ENCODE data around the gene CAMTA1.

CAMTA1 gene

DNA sequence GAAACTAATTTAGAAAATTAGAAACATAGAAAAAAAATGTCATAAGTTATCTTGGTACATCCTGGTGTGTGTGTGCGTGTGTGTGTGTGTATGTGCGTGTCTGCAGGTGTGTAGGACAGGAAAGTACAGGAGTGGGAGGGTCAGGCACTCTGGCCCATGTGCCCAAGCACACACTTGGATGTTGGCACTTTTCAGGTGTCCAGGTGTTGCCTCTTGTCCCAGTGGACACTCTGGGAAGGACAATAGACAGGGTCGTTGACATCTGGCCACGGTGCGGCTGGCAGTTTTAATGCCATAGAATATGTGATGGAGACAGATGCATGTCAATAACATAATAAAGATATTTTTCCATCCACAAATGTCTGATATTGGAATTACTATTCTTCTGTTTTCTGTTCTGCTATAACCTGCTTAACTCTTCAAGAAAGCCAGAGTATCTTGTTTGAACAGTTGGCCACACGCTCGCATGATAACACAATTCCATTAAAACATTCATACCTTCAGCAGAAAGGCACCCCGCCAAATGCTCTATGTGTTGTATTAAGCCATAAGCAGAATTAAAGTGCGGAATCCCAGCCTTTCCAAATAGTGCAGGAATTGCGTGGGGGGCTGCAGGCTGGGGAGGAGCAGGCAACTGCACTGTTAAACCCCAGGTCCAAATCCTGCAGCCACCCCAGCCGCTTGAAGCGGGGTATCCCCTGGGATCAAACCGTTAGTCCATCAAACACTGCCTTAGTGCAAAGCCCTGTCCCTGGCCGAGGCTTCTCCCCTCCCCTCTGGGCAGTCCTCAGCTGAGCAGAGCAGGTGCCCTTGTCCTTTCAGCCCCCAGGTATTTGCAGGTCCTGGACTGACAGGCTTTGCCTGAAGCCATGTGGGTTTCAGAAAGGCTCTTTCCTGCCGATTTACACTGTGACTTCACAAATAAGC, 390.0 kb downstream of the CAMTA1 start:
- DNase-seq, result no peak

DNA sequence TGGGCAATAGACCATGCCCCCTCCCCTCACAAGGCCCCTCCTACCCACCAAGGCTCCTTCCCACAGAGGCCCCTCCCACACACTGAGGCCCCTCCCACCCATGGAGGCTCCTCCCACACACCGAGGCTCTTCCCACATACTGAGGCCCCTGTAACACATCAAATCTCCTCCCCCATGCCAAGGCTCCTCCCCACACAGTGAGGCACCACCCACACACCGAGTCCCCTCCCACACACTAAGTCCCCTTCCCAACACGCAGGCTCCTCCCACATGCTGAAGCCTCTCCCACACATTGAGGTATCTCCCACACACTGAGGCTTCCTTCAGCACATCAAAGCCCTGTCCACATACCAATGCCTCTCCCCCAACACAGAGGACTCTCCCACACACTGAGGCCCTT, 391.8 kb downstream of the CAMTA1 start:
- no peak for DNase-seq

- DNase-seq, result no peak
Observed at GRCh38 chr1:7177438-7178146, 392.3 kb downstream of the CAMTA1 start.

GRCh38 chr1:7178336-7178735, 393.1 kb downstream of the CAMTA1 start:
- DNase-seq, result no peak

DNA sequence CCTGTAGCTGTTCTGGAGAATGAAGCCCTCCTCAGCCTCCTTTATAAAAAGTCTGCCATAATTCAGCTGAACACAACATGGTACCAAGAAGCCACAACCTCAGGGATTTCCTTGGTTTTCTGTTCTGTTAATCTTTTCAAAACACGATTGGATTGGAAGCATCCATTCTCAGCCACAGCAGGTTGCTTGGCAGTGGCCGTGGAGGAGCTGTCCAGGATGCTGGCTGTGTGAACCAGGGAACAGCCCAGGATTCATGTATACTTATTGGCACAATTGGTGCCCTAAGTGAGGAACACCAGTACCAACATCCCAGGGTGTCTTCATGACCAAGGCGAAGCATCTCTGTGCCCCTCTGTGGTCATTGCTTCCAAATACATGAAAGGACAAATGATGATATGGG, 393.5 kb downstream of the CAMTA1 start:
- DNase-seq, result no peak

- no peak for DNase-seq
Observed at GRCh38 chr1:7185721-7186120, 400.5 kb downstream of the CAMTA1 start.

- DNase-seq, result no peak
Observed at GRCh38 chr1:7186382-7187111, 401.3 kb downstream of the CAMTA1 start.

- DNase-seq, result no peak
Observed at GRCh38 chr1:7187112-7187493, 401.8 kb downstream of the CAMTA1 start.

DNA sequence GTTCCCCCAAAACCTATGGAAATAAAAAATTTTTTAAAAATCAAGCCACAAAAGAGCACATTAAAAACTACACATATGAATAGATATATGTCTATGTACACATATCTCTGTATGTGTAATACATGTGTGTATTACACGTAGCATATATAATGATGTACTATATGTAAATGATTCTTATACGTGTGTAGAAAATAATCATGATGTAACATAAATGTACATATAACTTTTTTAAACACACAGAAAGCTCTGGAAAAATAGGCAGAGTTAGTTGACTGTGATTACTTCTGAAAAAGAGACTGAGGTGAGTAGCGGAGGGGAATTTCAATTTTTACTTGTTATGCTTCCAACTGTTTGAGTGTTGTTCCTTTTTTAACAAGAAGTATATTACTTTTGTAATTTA, 405.0 kb downstream of the CAMTA1 start:
- DNase-seq, result no peak

DNA sequence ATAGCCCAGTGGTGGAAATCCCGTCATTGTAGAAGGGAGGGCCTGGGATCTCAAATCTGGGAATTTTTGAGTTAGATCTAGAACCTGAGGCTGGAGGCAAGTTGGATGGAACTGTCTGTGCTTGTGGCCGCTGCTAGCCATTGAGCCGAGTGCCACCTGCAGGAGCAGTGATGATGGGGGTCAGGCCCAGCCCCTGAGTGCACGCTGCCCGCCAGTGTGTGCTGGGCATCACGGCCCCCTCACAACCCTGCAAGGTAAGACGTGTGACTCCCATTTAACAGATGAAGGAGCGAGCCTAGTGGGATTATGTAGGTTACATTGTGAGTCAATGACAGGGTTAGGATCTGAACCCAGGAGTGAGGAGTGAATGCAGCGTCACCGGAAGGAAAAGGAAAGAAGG, 407.2 kb downstream of the CAMTA1 start:
- DNase-seq, result no peak

DNA sequence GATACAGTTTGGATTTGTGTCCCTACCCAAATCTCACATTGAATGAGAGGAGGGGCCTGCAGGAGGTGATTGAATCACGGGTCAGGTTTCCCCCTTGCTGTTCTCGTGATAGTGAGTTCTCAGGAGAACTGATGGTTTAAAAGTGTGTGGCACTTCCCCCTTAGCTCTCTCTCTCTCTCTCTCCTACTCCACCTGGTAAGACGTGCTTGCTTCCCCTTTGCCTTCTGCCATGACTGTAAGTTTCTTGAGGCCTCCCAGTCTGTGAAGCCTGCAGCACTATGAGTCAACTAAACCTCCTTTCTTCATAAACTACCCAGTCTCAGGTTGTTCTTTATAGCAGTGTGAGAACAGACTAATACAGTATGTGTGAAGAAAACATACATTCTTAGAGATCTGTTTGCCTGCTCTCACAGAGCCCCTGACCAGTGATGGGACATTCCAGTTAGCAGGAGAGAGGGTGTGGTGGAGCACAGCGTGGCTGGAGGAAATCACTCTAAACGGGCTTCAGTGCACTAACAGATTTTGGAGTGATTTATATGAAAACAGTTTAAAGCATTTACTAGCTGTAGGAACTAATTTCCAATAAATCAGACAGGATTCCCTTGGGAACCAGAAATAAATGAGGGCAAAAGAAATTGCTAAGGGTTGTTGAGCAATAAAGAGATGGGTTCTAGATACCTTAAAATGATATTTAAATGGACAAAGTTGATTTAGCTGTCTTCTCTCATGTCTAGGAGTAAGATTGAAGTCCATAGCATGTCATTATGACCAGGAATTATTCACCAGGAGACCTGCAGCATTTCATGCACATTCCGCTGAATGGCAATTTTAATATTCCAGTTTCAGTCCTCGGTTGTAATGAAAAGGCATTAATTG, 411.0 kb downstream of the CAMTA1 start:
- DNase-seq, result no peak

- DNase-seq, result no peak
Observed at GRCh38 chr1:7198664-7199063, 413.4 kb downstream of the CAMTA1 start.

GRCh38 chr1:7199077-7199779, 414.0 kb downstream of the CAMTA1 start:
- DNase-seq, result no peak

GRCh38 chr1:7207875-7208646, 422.8 kb downstream of the CAMTA1 start:
- no peak for DNase-seq

GRCh38 chr1:7208647-7209180, 423.5 kb downstream of the CAMTA1 start:
- no peak for DNase-seq

GRCh38 chr1:7209336-7209735, 424.1 kb downstream of the CAMTA1 start:
- no peak for DNase-seq

DNA sequence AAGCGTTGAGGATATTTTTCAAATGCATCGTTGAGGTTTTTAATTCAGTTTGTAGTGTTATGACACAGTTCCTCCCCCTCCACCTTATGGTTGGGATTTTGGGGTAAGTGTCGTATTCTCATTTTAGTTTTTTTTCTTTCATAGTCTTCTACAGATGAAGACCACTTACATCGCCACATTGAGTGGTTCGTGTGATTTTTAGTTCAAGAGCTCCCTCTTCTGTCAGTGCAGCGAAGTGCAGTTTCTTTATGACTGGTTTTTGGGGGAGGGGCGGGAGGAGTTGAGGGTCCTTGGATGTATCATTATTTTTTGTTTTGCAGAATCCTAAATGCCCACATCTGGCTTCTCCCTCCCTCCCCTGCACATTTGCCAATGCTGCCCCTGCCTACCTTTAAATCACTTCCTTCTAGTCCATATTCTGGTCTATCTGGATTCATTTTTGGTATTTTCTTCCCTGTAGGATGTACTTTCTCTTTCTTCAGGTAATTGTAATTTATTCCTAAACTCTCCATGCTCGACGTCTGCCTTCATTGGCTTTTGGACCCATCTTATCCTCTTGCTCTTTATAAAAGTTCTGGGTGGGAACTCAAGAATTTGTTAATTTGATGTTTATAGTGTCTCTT, 433.1 kb downstream of the CAMTA1 start:
- DNase-seq, result no peak

DNA sequence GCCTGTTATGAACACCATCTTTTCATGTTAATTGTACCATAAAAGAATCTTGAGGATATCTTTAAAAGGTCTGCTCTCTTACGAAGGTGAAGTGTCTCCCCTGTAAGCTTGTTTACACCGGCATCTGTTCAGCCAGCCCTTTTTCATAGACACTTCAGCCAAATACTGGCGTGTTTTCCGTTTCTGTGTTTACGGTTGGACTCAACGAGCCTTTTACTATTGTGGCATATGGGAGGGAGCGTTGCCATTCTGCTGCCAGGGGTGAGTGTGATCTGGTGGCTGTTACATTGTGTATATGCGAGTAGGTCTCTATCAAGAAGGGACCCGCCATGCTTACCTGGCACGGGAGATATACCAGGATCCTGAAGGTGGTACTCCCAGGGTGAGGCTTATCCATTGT, 433.8 kb downstream of the CAMTA1 start:
- DNase-seq, result no peak

DNA sequence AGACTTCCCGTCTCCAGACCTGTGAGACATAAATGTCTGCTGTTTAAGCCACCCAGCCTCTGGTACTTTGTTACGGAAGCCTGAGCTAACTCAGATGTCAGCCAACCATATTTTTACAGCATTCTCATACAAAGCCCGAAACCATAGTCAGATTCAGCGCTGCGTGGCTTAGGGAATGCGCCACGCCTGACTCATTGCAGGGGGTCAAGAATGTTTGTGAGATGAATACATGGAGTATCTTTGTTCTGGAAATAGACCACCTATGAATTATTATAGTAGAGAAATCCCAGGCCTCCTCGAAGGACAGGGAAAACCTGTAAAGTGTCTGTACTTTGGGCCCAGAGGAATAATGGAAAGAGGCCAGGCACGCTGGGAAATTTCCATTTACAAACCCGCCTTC, 434.8 kb downstream of the CAMTA1 start:
- DNase-seq, result no peak

DNA sequence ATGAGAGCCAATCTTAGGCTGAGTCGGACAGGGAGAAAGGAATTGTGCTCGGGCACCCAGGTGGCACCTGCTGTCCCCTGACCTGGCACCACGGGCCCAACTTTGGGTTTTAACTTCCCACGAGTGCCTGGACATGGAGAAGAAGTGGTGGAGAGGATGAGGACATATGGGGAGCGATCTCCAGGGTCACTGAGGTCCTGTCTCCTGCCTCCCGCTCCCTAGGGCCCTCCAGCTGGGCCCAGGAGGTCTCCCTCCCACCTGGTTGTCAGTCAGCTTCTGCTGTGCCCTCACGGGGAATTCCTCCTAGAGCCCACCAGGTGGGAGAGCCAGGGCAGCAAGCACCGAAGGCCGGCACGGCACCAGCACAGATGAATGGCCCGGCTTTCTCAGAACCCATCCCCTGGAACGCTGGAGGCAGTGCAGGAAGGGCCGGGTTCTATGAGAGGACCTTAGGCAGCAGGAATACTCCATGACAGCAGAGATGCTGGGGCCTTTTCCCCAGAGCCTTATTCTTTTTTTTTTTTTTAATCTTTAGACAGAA, 435.5 kb downstream of the CAMTA1 start:
- DNase-seq, result no peak

All from activated CD8-positive, alpha-beta memory T cell treated with anti-CD3 and anti-CD28 coated beads for 24 hours (primary cell).